CD4-positive, alpha-beta T cell treated with Interleukin-2 at 100 ng/mL for 4 hours (primary cell): ENCODE measurements around the gene DGCR8.
"Not testable (repeated sequence)": the region's sequence is repeated elsewhere in the genome, so short reads cannot be mapped to it uniquely, and the experiment has no call there.

Experiments used
- DNase-seq: peaks from one replicate; pipeline ENCODE4 v3.0.0-alpha.2; 2020; ENCODE audit warnings: low spot score

The DGCR8 gene

DNA sequence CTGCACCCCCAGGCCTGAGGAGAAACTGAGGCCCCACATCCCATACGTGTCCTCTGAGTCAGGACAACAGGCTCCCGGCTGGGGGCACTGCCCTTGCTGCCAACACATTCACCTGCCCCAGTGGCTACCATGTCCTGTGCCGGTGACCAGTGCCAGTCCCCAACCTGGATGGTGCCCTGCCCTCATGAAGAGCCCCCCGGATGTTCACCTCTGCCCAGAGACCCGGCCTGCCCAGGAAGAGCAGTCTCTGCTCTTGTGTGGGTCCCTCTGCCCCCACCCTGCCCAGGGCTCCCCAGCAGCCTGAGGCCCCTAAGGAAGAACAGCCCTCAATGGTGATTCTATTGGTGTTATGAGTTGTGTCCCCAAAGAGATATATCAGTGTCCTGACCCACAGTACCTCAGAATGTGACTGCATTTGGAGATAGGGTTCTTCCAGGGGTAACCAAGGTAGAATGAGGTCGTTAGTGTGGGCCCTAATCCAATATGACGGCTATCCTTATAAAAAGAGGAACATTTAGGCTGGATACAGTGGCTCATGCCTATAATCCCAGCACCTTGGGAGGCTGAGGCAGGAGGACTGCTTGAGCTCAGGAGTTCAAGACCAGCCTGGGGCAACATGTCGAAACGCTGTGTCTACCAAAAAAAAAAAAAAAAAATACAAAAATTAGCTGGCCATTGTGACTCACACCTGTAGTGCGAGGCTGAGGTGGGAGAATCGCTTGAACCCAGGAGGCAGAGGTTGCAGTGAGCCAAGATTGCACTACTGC is 13.2 kb upstream of the DGCR8 start:
- DNase-seq = no peak

DNA sequence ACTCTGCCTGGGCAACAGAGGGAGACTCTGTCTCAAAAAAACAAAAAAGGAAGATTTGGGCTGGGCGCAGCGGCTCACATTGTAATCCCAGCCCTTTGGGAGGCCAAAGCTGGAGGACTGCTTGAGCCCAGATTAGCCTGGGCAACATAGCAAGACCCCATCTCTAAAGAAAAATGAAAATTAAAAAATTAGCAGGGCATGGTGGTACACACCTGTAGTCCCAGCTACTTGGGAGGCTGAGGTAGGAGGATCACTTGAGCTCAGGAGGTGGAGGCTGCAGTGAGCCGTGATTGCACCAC is 12.7 kb upstream of the DGCR8 start:
- not testable (repeated sequence) for DNase-seq

DNA sequence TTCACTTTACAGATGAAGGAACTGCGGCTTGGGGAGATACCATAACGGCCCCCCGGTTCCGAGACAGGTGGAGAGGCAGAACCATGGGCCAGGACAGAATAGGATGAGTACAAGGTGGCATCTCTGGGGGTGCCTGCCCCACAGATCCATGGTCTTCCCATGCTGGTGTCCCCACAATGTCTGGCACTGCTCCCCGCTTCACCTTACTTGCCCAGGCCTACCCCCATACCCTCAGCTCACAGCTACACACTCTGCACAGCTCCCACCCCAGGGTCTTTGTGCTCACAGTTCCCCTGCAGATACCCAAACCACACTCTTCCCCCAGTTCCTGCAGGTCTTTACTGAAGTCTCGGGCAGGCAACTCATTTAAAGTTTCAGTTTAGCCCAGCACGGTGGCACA is 11.4 kb upstream of the DGCR8 start:
- DNase-seq = no peak

DNA sequence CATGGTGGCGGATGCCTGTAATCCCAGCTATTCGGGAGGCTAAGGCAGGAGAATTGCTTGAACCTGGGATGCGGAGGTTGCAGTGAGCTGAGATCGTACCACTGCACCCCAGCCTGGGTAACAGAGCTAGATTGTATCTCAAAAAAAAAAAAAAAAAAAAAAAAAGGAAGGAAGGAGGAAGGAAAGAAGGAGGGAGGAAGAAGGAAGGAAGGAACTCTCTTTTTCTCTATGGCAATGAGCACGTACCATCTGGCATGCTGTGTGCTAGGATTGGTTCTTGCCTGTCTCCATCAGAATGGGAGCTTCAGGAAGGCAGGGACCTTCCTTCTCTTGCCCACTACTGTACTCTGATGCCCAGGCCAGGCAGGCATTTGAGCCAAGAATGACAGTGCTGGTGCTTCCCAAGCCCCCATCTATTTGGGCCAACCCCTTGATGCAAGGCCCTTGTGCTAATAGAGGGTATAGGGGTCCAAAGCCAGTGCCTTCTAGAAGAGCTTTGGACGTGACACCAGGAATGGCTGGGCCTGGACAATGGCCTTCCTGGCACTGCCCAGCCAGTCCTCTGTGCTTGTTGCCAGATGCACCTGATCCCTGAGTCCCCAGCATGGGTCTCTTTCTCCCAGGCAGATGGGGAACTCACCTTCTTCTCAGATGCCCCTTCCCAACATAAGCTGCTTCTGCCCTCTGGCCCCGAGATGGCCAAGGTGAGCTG is 10.6 kb upstream of the DGCR8 start:
- DNase-seq = no peak

DNA sequence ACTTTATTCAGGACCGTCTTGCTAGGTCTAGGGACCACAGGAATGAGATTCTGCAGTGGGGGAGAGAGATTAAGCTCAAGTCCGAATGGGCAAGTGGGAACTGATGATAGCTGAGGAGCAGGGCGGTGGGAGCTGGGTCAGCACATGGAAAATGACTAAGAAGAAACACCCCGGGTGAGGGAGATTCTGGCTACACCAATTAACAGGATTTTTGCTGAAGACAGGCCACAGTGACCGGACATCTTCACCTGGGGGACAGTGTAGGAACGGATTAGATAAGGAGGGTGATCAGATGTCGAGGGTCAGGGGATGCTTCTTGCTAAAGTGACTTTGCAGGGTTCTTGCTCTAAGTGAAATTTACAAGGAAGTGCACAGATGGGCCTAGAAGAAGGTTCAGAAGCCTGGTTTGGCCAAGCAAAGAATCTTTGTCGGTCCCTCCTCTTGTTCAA is 8.5 kb upstream of the DGCR8 start:
- DNase-seq = no peak

DNA sequence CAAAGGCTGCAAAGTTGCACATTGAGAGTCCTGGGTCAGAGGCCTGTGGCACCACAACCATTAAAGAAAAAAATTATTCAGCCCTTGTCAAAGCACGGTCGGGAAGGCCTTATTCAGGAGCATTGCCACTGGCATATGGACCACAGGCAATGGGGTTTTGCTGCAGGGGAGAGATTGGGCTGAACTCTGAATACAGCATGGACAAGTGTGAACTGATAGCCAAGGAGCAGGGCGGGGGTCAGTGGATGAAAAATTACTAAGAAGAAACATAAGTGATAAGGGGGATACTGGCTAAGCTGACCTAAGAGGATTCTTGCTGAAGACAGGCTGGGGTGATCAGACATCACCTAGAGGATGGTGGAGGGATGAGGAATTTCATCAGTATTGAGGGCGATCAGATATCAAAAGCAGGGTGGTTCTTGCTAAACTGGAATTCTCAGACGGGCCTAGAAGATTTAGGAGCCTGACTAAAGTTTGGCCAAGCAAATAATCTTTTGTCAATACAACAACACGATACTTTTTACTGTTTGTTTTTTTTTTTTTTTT is 3.3 kb upstream of the DGCR8 start:
- DNase-seq = no peak

DNA sequence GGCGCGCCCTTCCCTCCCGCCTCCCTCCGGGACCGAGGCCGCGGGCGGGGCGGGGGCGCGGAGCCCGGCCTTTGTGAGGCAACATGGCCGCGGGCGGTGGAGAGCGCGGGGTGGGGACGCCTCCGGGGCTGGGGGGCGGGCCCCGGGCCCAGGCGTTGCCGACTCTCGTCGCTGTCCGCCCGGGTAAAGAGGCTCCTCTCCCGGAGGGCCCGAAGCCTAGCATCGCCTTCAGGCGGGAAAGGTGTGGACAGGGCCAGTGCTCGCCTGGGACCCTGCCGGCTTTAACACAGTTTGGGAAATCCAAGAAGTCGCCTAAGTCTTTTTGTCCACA is 369 bp downstream of the DGCR8 start:
- DNase-seq = peak; percentile 58

DNA sequence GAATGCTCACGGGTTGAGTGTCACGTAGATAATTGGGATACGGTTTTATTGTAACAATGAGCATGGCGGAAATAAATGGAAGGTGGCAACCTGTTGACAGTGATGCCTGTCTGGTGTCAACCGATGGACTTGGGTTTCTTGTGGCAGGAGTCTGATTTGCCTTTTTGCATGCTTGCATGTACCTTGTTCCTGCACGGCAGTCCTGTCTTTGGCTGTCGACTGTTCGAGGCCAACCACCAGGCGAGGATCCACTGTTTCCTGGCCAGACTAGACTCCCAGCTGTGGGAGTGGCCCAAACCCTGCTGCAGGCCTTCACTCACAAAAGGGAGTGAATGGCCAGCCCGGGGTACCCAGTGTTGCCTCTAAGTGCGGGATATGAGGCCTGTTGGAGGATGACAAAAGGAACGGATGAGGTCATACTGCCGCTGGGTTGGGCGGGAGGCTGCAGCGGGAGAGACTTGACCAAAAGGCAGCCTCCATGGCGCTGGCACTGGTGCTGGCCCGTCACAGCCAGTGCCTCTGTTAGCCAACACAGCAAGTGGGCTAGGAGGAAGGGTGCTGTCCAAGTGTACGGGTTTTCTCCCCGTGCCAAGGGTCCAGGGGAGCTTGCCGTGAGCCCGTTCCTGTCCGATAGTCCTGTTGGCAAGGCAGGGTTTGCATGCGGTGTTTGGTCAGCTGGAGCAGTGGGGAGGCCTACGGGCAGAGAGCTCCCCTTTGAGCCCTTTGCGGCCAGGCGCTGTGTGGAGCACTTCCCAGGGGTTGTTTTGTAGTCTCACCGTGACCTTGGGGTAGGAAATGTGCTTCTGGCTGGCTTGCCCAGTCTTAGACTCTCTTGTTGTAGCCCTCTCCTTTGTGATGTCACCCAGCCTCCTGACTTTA is 974 bp downstream of the DGCR8 start:
- DNase-seq = peak; percentile 4

DNA sequence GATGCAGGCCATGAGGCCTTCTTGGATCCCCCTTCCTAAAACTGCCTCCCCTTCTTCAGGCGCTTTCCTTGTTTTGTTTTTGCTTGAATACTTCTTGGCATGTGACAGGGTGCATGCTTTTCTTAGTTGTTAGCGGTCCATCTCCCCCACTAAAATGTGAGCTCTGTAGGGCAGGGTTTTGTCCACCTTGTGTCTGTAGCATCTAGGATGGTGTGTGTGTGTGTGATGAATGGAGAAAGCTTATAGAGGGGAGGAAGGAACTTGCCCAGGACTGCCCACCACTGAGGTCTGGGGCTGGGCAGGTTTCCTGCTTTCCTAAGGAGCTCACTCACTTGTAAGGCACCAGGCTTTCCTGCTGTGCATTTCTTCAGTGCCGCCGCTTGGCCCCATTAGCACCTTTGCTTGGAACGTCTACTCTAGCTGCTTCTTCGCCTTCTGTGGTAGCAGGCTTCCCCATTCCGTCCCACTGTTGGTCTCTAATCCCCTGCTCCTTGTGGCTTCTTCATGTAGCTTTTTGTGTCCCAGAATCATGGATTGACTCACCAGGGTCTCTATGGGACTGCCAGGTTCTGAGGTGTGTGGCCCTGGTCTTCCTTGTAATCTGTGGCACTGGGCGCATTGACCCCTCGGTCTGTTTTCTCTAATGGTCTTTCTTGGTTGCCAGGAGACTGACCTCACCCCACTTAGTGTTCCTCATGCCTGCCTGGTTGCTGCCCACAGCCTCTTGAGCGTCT is 3.3 kb downstream of the DGCR8 start:
- no peak for DNase-seq

DNA sequence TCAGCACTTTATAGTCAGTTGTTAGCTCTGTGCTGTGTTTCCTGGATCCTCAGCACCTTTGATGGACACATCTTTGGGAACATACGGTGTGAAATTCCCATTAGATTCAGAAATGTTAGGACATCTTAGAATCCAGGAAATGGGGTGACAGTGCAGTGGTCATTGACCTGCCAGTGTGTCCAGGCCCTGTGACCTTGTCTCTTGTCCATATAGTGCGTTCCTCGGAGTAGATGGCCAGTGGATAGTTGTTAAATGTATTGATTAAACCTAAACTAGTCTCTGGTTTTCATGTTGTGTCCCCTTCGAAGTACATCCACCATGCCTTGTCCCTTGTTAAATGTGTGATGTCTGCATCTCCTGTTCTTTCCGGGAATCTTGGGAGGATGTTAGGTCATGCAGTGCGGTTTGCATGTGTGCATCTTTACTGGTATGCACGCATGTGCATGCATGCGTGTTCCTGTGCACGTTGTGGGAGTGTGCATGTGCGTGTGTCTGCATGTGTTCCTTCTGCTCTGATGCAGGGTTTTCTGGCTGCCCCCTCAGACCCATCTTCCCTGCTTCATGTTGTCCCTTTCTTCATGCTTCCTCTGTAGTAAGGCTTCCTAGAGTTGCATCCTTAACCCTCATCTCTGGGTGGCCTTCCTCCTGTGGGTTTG is 4.0 kb downstream of the DGCR8 start:
- no peak for DNase-seq

DNA sequence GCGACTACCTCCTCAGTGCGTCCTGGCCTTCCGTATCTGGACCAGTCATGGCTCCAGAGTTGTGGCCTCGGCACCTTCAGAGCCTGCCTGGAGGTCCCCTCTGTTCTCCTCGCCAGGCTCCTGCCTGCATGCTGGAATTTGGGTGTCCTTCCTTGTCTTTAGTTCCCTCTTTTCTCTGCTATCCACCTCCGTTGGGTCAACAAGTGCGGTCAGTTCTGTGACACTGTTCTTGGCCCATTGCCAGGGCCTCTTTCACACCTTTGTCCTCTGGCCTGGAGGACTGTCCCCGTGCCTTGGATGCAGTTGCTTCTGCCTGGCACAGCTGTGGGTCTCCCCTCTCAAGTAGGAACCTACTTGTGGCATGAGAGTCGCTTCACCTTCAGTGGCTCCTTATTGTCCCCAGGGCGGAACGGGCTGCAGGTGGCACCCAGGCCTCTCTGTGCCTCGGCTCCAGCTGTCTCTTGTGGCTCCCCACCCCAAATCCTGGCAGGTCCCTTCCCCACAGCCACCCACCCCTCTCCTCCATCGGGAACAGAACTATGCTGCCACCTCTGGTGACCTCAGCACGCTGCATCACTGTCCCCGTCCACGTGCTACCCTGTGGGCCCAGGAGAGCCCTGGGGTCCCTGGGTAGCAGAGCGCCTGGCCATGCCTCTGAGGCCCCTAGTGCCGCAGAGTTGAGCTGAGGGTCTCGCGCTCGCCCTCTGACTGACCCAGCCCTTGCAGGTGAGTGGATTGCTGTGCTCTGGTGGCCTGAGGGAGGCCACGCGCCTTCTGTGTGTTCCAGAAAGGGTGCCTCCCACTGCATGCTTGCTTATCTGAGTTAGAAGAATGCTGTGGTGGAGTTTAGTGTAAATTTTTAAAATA is 4.7 kb downstream of the DGCR8 start:
- DNase-seq = peak; percentile 12

DNA sequence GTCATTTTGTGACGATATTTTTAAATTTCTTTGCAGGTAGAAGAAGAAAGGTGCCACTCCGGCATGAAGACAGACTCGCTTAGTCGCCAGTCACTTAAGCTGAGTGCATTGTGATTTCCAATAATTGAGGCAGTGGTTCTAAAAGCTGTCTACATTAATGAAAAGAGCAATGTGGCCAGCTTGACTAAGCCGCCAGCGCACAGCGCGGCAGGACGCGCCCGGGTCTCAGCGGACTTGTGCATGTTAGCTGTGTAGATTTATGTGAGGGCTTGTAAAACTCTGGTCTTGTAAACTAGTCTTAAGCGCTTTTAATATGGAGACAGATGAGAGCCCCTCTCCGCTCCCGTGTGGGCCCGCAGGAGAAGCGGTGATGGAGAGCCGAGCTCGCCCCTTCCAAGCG is 5.6 kb downstream of the DGCR8 start:
- no peak for DNase-seq

DNA sequence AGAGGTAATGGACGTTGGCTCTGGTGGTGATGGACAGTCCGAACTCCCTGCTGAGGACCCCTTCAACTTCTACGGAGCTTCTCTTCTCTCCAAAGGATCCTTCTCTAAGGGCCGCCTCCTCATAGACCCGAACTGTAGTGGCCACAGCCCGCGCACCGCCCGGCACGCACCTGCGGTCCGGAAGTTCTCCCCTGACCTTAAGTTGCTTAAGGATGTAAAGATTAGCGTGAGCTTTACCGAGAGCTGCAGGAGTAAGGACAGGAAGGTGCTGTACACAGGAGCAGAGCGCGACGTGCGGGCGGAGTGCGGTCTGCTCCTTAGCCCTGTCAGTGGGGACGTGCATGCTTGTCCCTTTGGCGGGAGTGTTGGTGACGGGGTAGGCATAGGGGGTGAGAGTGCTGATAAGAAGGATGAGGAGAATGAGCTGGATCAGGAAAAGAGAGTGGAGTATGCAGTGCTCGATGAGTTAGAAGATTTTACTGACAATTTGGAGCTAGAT is 6.1 kb downstream of the DGCR8 start:
- no peak for DNase-seq

DNA sequence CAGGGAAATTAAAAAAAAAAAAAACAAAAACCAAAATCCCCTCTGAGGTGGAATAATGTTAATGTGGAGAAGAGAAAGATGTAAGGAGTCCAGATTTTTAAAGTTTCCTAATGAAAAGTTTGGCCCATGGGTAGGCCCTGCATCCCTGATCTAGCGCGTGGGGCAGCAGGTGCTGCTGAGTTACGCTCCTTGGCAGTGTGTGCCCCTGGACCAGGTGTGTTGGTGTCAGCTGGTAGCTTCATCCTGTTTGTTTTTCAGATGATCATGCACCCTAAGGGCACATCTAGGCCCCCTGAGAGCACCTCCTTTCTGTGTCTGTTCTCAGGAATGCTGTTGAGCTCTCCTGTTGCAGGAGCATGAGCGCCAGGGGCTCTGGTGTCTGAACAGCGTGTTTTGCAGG is 6.7 kb downstream of the DGCR8 start:
- DNase-seq = no peak

DNA sequence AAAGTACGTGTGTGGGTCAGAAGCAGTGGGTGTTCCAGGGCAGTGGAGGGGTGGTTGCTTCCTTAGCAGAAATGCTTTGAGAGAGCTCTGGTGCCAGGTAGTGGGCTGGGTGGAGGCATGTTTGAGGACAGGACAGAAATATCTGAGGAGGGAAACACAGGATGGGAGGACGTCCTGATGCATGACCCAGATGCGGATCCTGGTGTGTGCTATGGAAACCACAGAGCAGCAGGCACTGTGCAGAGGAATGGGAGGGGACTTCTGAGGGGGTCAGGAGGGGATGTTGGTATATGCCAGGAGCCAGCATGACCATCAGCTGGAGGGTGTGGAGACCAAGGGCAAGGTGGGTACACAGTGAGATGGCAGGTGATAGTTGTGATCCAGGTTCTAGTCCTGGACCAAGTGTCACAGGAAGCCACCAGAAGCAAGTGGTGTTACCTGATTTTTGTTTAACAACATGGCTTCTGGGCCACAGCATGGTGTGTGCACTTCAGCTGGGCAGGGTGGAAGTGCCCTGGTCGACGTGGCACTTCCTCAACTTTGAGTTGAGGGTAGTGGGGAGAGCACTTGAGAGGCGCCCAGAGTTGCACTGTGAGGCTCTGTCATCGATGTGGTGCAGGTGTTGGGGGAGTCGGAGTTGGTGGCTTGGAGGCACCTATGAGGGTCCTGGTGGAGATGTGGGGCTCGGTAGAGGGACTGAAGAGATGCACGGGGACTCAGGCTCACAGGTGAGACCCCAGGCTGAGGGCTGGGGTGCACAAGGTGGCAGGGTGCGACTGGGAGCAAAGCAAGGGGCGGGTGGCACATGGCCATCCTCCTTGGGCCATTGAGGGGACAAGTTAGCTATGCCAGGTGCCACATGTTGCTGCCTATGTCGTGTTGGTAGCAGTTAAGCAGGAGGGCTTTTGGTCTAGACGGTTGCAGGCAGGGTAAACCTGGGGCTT is 7.5 kb downstream of the DGCR8 start:
- DNase-seq = no peak

DNA sequence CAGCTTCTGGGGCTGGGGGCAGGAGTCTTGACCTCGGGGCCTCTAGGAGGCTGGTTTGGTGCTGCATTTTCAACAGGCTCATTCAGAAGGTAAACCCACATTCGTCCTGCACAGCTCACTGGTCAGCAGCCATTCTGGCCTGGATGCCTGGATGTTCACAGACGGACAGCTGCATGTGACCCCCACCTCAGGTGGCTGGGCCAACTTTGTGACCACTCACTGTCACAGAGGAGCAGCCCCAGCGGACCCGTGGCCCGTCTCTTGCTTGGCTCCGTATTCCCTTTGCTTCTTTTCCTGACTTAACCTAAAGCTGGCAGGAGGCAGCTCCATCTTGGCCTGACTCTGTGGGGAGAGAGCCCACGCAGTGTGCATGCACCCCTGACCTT is 8.2 kb downstream of the DGCR8 start:
- no peak for DNase-seq

DNA sequence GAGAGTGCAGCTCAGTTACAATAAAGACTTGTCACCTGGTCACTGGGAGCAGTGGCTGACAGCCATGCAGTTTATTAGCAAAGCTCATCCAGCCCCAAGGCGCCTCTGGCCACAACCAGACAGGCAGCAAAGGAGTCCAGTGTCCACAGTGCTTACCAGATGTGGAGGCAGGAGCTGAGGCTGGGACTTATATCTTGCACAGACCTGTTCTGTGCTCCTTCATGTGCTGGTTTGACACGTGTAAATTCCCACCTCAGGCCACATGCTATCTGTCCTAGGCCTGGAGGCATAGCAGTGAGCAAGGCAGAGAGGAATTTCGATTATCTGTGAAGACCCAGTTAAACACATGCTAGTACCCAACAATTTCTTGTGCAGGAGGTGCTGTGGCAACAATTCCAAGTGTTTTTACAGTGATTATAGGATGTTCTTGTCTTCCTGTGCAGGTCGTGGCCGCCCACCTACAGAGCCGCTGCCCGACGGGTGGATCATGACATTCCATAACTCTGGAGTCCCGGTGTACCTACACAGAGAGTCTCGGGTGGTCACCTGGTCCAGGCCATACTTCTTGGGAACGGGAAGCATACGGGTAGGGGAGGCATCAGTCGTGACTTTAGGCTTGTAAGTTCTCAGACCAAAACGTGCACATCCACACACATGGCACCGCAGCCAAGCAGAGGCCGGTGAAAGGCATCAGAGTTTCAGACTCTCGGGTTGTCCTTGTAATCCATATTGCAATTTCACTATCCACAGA is 9.4 kb downstream of the DGCR8 start:
- DNase-seq = no peak

DNA sequence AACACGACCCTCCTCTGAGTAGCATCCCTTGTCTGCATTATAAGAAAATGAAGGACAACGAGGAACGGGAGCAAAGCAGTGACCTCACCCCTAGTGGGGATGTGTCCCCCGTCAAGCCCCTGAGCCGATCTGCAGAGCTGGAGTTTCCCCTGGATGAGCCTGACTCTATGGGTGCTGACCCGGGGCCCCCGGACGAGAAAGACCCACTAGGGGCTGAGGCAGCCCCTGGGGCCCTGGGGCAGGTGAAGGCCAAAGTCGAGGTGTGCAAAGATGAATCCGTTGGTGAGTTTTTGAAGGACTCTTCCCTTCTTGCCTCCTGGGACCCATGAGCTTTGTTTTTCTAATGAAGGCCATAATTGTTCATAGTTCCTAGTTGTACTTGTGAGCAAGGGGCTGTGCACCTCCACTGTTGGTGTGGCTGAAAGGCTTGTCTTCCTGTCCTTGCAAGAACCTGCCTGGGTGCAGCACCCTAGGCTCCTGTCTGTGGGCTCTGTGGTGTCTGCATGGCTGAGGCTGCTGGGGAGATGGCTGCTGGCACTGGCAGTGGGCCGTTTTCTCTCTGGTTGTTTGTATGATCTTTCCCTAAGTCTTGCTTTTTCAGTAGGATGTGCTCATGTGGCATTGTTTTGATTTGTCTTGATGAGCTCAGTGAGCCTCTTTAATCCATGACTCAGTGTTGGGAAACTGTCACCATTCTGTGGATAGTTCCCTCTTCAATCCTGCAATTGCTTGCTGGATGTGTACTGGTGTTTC is 10.1 kb downstream of the DGCR8 start:
- DNase-seq = no peak
